GM12801 (cell line): ENCODE measurements around the gene CNTNAP2.

Experiments
- CTCF ChIP-seq: IDR thresholded peaks from one replicate; pipeline ENCODE4 v1.5.1; 2011; ENCODE audit warnings: control low read depth; ENCODE audit not compliant: insufficient read length; ENCODE audit errors: extremely low read depth

Gene CNTNAP2

GRCh38 chr7:146788008-146788407 lies 671.4 kb downstream of the CNTNAP2 start:
- no peak for TF ChIP-seq CTCF

GRCh38 chr7:146791344-146792285 lies 675.0 kb downstream of the CNTNAP2 start:
- TF ChIP-seq CTCF, result no peak

- TF ChIP-seq CTCF, result no peak
Observed at GRCh38 chr7:146804620-146805019, 688.0 kb downstream of the CNTNAP2 start.

GRCh38 chr7:146805082-146805481 lies 688.5 kb downstream of the CNTNAP2 start:
- TF ChIP-seq CTCF, result no peak

- TF ChIP-seq CTCF, result no peak
Observed at GRCh38 chr7:146826329-146826728, 709.7 kb downstream of the CNTNAP2 start.

- no peak for TF ChIP-seq CTCF
Observed at GRCh38 chr7:146830686-146831085, 714.1 kb downstream of the CNTNAP2 start.

- no peak for TF ChIP-seq CTCF
Observed at GRCh38 chr7:146831875-146832274, 715.3 kb downstream of the CNTNAP2 start.
